Lung (tissue), 16 donors: Measurements from ENCODE around the gene PRKCZ. TPM values are rescaled to one million over a fixed set of nuclear protein-coding genes. Genes with fewer than 3 reads are reported as not detected.

ENCODE experiments used
- ATAC-seq: fragments of 200-7000 bp; cut with Tn5 transposase; one replicate; pipeline ENCODE4 v1.9.1; 2020; ENCODE audit warnings: moderate number of reproducible peaks; ENCODE audit not compliant: insufficient read depth, low FRiP score
- DNase-seq, 3 donors: peaks; one replicate each; pipeline ENCODE4 v3.0.0-alpha.2; 2013 to 2017
- H3K27ac ChIP-seq, 2 donors: one replicate each; pipeline ENCODE4 v1.5.1; 2013; ENCODE audit warnings: mild to moderate bottlenecking in 2 of 2, moderate library complexity in 2 of 2, control low read depth in 1 of 2, inconsistent platforms in 1 of 2, low read depth in 1 of 2, low read length in 1 of 2
- H3K27me3 ChIP-seq, 3 donors: one replicate each; pipeline ENCODE4 v1.5.1; 2013; ENCODE audit warnings: low read length in 2 of 3; ENCODE audit not compliant: control insufficient read depth in 3 of 3, insufficient read depth in 3 of 3
- H3K36me3 ChIP-seq, 4 donors: one replicate each; pipeline ENCODE4 v1.5.1; 2013; ENCODE audit warnings: low read length in 4 of 4, mild to moderate bottlenecking in 1 of 4, moderate library complexity in 1 of 4; ENCODE audit not compliant: control insufficient read depth in 4 of 4, insufficient read depth in 4 of 4
- H3K4me1 ChIP-seq, 5 donors: one replicate each; pipeline ENCODE4 v1.5.1; 2013; ENCODE audit warnings: low read length in 5 of 5, mild to moderate bottlenecking in 2 of 5, moderate library complexity in 1 of 5; ENCODE audit not compliant: control insufficient read depth in 5 of 5, insufficient read depth in 5 of 5
- H3K4me3 ChIP-seq: one replicate; pipeline ENCODE4 v1.5.1; 2013; ENCODE audit warnings: mild to moderate bottlenecking, control low read depth, moderate library complexity
- H3K9ac ChIP-seq, 2 donors: one replicate each; pipeline ENCODE4 v1.5.1; 2013; ENCODE audit warnings: low read length in 2 of 2, control low read depth in 1 of 2; ENCODE audit not compliant: insufficient read depth in 1 of 2
- H3K9me3 ChIP-seq, 4 donors: one replicate each; pipeline ENCODE4 v1.5.1; 2013; ENCODE audit warnings: low read length in 3 of 4, mild to moderate bottlenecking in 1 of 4, moderate library complexity in 1 of 4; ENCODE audit not compliant: control insufficient read depth in 4 of 4, insufficient read depth in 3 of 4
- WGBS, 2 donors: extraction: QIAGEN DNeasy Blood & Tissue Kit; methylation state at CpG; one replicate each; pipeline ENCODE4 v1.1.7; 2013; 5-methylcytosine and 5-hydroxymethylcytosine counted together
- long read RNA-seq, 5 donors: transcript quantifications; one replicate each; lab custom pipeline, GENCODE V29; 2026
- polyA plus RNA-seq, 2 donors: library from polyadenylated mRNA; stranded (reverse); fragments of 200-250 nt; gene quantifications; one replicate each; pipeline ENCODE4 v1.2.1, GENCODE V29; 2013
- total RNA-seq, 2 donors: library from RNA; depleted of rRNA in 1 of 2; stranded (reverse); fragments of >200 nt in 1 of 2; gene quantifications; one replicate each; pipeline ENCODE4 v1.2.1, GENCODE V29; 2014 to 2021
- TF ChIP-seq, protein P1 (sequence below): IDR thresholded peaks from 2 replicates; pipeline ENCODE4 v1.5.1; 2012; ENCODE audit warnings: mild to moderate bottlenecking; ENCODE audit errors: control extremely low read depth, extremely low read depth
- donor health status: control.
- donor health status: control.
- donor health status: Bipolar disorder and iron deficiency.
- donor health status: healthy.
- donor health status: DM: yes; HTN: yes; CAD: no.

PRKCZ gene
- 100 to 1,000 TPM; 100 to 149 TPM for total RNA-seq
- 100 to 1,000 TPM in 1 of 2 donors, 10 to 100 TPM in 1; 55.2 to 133 TPM for polyA plus RNA-seq
- long read RNA-seq, donor 1, transcript PRKCZ-201 (18 exons, 2,326 nt): major isoform, 10 of 17 reads
- long read RNA-seq, donor 1, partial matches to known transcripts: 6 of 17 reads
- long read RNA-seq, donor 1, other reads (novel, unspliced or antisense): 0 of 17 reads
- long read RNA-seq, donor 2, partial matches to known transcripts: 0 of 1 reads
- long read RNA-seq, donor 2, other reads (novel, unspliced or antisense): 0 of 1 reads
- long read RNA-seq, donor 3, partial matches to known transcripts: 35 of 52 reads
- long read RNA-seq, donor 3, other reads (novel, unspliced or antisense): 14 of 52 reads
- long read RNA-seq, donor 4, partial matches to known transcripts: 46 of 81 reads
- long read RNA-seq, donor 4, other reads (novel, unspliced or antisense): 33 of 81 reads
- long read RNA-seq, donor 5, transcript PRKCZ-201 (18 exons, 2,326 nt): major isoform, 8 of 114 reads
- long read RNA-seq, donor 5, partial matches to known transcripts: 63 of 114 reads
- long read RNA-seq, donor 5, other reads (novel, unspliced or antisense): 43 of 114 reads

DNA sequence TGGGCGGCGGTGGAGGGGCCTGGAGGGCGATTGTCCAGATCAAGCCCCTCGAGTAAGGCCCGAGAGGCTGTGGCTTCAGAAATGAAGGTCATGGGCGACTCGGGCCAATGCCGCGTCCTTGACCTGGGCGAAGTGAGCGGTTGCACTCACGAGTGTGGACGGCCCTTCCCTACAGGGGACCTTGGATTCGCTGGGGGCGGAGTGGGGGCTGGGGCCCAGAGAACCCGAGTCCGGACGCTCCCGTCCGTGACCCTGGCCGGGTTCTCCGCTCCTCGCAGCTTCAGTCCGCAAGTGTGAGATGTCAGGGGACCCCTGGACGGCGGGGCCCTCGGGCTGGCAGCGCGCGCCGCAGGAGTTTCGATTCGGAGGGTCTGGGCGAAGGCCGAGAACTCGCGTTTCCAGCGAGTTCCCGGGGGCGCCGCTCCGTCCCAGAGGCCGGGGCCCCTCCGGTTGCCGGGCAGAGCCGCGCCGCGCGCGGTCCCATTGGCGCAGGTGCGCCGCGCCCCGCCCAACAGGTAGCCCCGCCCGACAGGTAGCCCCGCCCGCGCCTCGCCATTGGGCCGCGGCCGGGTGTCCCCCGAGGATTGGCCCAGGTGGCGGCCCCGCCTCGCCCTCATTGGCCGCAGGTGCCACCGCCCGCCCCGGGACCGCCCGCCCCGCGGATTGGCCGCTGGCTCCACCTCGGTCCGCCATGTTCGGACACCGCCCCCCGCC is at the start of gene PRKCZ:
PRKCZ (plus strand) TSS at position 694 of the 714 bp plus-strand sequence. CDS start 220 bp downstream, outside the sequence.
- Histone ChIP-seq H3K27ac (peak within 1 kb of the TSS in 1 of 2 donors; percentile 89), H3K4me1 (peaks cover 0 to 31% (median 9%) of the 10 kb centered on the region in 5 donors), H3K9ac (peak within 1 kb of the TSS in 1 of 2 donors; percentile 37), H3K36me3 (no peaks in the 10 kb centered on the region), H3K4me3 (peak within 1 kb of the TSS; percentile 60), H3K9me3 (no peaks in the 10 kb centered on the region), H3K27me3 (peaks cover 0 to 9% (median 8%) of the 10 kb centered on the region in 3 donors)
- WGBS, 2 donors: 1 to 2% methylated on average over 63 to 83 of the region's 83 CpGs
- ATAC-seq: peak; percentile 85
- DNase-seq: peak; percentile 62 to 85 (median 83)
- TF ChIP-seq, protein P1, sequence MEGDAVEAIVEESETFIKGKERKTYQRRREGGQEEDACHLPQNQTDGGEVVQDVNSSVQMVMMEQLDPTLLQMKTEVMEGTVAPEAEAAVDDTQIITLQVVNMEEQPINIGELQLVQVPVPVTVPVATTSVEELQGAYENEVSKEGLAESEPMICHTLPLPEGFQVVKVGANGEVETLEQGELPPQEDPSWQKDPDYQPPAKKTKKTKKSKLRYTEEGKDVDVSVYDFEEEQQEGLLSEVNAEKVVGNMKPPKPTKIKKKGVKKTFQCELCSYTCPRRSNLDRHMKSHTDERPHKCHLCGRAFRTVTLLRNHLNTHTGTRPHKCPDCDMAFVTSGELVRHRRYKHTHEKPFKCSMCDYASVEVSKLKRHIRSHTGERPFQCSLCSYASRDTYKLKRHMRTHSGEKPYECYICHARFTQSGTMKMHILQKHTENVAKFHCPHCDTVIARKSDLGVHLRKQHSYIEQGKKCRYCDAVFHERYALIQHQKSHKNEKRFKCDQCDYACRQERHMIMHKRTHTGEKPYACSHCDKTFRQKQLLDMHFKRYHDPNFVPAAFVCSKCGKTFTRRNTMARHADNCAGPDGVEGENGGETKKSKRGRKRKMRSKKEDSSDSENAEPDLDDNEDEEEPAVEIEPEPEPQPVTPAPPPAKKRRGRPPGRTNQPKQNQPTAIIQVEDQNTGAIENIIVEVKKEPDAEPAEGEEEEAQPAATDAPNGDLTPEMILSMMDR: no peak

DNA sequence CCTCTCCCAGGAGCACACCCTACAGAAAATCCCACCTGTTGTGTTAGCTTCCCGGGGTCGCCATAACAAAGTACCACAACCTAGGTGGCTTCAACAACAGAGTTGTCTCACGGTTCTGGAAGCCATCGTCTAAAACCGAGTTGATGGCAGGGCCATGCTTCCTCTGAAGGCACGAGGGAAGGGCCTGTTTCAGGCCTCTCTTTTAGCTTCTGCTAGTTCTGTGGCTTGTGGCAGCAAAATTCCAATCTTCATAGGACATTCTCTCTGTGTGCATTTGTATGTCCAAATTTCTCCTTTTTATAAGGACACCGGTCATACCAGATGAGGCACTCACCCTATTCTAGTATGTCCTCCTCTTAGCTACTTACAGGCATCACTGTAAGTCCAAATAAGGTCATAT is 49.8 kb upstream of the PRKCZ start:
- WGBS, 2 donors: 87 to 92% methylated on average over 7 of the region's 7 CpGs
- TF ChIP-seq, protein P1: no peak
- Histone ChIP-seq H3K9ac (no peak overlapping the region), H3K36me3 (no peaks in the 10 kb centered on the region), H3K9me3 (no peaks in the 10 kb centered on the region), H3K27me3 (no peaks in the 10 kb centered on the region), H3K4me1 (peaks cover 0 to 9% (median 3%) of the 10 kb centered on the region in 5 donors), H3K27ac (no peak overlapping the region), H3K4me3 (no peak overlapping the region)
- no peak for ATAC-seq
- DNase-seq: no peak

DNA sequence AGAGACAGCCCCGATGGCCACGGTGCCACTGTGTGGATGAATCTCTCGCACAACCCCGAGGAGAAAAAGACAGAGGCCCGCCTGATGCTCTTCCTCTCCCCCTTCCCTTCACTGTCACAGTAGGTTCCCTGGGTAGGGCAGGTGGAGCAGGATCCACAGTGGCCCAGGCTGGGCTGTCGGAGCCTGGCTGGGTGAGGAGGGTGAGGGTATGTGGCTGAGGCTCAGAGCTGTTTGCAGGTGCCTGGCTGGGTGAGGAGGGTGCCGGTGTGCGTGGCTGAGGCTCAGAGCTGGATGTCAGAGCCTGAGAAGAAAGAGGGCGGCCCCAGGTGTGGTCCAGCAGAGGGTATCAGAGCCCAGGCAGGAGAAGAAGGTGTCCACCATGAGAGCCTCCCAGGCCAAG is 49.4 kb upstream of the PRKCZ start:
- H3K36me3 ChIP-seq: no peaks in the 10 kb centered on the region
- TF ChIP-seq, protein P1: no peak
- H3K9me3 ChIP-seq: no peaks in the 10 kb centered on the region
- H3K27me3 ChIP-seq: no peaks in the 10 kb centered on the region
- no peak overlapping the region for H3K27ac ChIP-seq
- DNase-seq (no peak), ATAC-seq (no peak)
- H3K4me1 ChIP-seq: peaks cover 0 to 9% (median 3%) of the 10 kb centered on the region in 5 donors
- 89 to 90% methylated on average over 9 of the region's 9 CpGs for WGBS, 2 donors
- no peak overlapping the region for H3K9ac ChIP-seq
- no peak overlapping the region for H3K4me3 ChIP-seq
